Activated naive CD4-positive, alpha-beta T cell treated with Interleukin-2 at 50 U/mL for 16 hours (primary cell): Measurements from ENCODE around the gene IL19.

Source experiments
- DNase-seq: peaks from one replicate; pipeline ENCODE4 v3.0.0-alpha.2; 2020

Gene IL19

GRCh38 chr1:206770531-206771337 lies at the start of gene IL19:
TSS of gene IL19 (plus strand) at chr1:206770773. CDS start at chr1:206836663, 65,890 bp downstream.
- no peak for DNase-seq

DNA sequence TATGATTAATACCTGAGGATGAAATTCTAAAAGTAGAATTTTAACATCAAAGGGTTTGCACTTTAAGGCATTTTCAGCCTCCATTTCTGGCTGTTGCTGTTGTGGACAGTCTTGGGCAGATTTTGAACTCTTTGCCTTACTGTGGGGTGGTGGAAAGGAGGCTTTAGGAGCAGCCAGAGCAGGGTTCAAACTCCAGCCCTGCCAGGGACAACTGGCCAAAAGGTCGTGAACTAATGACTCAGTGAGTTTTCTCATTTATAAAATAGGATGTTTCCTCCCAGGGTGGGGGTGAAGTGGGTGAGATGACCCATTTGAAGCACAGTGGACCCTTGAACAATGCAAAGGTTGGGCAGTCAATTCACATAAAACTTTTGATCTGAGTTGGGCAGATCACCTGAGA lies 49.1 kb upstream of the IL19 start:
- no peak for DNase-seq

- no peak for DNase-seq
These were observed 47.7 kb upstream of the IL19 start for GRCh38 chr1:206722751-206723461.

GRCh38 chr1:206723462-206723804 lies 47.1 kb upstream of the IL19 start:
- no peak for DNase-seq

- no peak for DNase-seq
These were observed 46.6 kb upstream of the IL19 start for GRCh38 chr1:206723805-206724472.

DNA sequence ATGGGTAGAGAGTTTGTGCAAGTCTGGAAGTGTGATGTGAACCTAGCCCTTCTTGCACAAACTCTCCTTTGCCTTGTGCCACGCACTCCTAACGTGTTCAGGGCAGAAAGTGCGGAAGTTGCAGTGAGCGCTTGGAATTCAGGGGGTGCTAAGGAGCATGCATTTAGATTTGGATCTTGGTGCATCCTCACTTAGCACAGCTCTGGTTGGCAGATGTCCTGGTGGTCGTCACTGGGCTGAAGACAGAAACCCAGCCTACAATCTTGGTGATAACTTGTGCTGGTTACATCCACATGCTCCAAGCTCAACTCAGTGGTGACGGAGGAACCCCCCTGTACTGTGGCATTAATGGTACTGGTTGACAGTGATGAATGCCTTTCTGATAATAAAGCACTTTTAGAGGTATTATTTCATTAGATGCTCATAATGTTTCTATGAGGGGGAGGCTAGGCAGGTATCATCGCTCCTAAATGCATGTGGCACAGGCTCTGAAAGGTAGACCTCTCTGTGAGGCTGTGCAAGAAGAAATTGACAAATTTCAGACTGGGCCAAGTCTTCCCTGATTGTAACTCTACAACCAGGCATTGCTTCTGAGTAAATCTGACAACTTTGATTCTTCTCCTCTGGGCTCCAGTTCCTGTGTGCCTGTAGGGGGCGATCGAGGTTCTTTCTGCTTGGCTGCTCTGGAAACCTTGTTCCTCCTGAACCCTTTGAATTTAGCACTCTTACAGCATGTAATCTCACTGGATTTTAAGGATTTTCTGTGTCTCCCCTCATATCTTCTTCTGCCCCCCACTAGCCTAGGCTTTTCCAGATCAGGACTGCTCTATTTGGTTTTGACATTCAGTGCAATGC lies 45.2 kb upstream of the IL19 start:
- peak; percentile 65 for DNase-seq

GRCh38 chr1:206727981-206728696 lies 42.4 kb upstream of the IL19 start:
- DNase-seq: no peak

DNA sequence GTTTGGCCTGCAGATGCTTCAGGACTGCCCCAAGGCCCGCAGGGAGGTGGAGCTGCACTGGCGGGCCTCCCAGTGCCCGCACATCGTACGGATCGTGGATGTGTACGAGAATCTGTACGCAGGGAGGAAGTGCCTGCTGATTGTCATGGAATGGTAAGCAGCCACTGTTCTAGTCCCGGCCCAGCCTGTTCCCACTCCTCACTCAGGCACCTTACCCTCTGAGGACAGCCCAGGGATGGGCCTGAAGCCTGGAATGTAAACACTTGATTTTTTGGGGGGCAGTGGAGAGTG lies 41.9 kb upstream of the IL19 start:
- DNase-seq: no peak

DNA sequence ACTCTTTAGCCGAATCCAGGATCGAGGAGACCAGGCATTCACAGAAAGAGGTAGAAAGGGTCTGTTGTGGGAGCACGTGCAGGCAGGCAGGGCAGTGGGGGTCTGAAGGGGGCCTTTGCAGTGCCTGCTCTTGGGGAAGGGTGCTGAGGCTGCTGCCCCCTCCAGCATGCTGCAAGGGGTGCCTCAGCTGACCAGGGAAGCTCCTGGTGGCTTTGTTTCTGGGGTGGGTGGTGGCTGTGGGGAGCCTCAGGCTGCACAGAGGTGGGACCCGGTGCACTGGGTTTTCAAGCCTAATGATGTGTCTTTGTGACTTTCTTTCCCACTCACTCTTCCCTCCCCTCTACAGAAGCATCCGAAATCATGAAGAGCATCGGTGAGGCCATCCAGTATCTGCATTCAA lies 41.5 kb upstream of the IL19 start:
- DNase-seq: no peak

- no peak for DNase-seq
These were observed 41.1 kb upstream of the IL19 start for GRCh38 chr1:206729507-206729906.

GRCh38 chr1:206732508-206732907 lies 38.1 kb upstream of the IL19 start:
- no peak for DNase-seq

DNA sequence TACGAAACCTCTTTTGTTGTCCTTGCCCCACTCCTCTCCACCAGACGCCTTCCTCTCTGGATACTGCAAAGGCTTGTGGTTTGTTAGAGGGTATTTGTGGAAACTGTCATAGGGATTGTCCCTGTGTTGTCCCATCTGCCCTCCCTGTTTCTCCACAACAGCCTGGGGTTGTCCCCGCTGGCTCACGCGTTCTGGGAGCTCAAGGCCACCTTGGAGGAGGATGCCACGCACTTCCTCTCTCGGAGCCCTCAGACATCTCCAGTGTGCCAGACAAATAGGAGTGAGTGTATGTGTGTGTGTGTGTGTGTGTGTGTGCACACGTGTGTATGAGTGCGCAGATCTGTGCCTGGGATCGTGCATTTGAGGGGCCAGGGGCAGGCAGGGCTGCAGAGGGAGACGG lies 37.6 kb upstream of the IL19 start:
- DNase-seq: no peak

- DNase-seq: peak; percentile 84
These were observed 36.0 kb upstream of the IL19 start for GRCh38 chr1:206734499-206735142.

DNA sequence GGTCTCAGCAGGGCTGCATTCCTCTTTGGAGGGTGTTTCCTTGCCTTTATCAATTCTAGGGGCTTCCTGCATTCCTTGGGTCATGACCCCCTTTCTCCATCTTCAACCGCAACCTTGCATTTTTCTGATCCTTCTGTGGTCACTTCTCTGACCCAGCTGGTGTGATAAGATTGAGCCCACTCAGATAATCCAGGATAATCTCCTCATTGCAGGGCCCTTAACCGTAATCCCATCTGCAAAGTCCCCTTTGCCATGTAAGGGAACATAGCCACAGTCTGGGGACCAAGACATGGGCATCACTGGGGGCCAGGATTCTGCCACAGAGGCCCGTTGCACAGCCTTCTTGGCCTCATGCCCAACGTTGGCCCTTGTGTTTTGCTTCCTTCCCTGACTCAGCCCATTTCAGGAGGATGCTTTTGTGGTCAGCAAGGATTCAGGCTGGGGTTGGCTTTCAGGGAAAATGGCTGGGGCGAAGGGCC lies 35.0 kb upstream of the IL19 start:
- DNase-seq: no peak

DNA sequence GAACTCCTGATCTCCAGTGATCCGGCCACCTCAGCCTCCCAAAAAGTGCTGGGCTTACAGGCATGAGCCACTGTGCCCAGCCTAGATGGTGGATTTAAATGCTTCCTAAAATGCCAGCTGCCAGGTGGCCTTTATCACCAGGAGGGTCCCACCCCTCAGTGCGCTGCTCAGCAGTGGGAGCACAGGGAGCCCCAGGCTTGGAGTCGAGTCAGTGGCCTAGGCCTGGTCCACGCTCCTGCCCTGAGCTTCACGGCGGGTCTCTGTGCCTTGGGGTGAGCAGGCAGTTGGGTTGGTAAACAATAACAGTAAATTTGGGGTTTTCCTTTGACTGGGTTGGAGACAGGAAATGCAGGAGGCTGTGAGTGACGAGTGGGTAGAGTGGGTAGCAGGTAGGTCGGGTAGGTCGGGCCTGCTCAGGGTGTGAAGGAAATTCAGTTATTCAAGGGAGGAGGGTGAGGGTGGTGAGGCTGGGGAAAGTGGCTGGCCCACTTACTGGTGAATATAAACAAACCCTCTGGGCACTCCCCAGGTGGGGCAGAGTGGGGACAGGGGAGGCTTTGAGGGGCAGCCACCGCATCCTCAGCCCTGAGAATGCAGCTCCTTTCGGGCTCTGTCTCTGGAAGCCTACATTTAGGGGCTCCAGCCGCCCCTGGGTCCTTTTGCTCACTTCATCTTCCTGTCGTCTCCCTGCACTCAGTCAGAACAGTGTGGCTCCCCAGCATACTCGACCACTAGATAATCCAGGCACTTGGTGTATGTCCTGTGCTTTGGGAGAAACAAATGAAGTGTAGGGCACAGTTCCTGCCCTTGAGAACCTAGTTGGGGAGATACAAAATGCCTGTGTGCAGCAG lies 33.5 kb upstream of the IL19 start:
- peak; percentile 50 for DNase-seq

DNA sequence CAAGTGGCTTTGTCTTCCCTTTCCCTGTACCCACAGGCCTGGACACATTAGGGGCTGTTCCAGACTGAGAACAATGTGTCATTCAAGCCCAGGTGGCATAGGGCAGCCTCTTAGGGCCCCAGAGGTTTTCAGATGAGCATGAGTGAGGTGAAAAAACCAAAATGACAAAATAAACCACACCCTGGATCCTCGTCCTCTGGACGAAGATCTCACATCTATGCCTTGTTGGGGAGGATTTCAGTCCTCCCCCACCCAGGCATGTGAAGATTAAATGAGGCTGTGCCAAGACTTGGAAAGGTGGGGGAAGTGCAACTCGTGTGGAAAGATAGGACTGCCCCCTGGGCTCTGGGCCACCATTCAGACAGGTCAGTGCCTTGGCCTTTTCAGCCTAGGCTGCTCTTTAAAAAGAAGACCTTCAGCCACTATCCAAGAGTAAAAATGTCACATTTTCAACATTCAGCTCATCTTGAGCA lies 32.8 kb upstream of the IL19 start:
- peak; percentile 27 for DNase-seq

DNA sequence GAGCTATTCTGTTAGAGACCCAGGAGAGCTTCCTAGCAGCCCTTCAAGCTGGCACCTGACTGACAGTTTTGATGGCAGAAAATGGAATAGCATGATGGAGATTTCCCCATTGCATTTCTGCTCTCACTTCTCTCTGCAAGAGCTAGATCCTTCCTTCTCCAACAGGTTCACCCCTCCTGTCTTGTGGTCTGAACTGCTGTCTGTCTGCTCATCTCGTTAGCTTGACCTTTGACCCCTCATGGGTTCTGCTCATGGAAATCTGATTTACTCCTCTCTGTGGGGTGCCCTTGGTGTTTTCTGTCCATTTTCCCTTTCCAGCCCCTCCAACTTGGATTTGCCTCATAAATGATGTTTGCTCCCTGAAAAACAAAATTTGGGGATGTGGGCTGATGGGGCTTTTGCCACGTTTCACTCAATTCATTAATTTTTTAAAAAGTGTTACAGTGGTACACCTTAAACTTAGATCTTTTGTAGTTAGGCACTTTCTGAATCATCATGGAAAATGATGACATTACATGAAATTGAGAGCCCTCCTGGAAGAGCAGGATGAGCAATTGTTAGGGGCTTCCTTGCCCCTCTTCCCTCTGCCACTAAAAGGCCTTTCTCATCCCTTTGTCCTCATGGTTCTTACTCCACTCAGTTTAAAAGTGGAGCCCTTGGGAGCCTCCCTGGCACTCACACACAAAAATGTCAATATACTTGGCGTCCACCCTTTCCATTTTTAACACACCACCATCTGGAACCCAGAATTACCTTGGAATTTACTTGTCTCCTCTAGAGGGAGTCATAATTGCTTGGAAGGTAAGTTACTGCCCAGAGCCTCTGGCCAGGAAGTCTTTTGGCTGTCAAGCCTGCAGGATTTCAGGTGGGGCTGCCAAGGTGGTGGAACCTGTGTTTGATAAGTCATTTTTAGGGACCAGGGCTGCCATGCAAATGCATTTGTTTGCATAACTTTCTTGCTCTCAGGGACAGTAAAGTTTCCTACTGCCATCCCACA lies 31.9 kb upstream of the IL19 start:
- DNase-seq: no peak

GRCh38 chr1:206739411-206740076 lies 31.0 kb upstream of the IL19 start:
- no peak for DNase-seq
